ENCODE results near the gene ACAP1.
"Not testable (repeated sequence)": the region's sequence is repeated elsewhere in the genome, so short reads cannot be mapped to it uniquely, and the experiment has no call there.

DNA sequence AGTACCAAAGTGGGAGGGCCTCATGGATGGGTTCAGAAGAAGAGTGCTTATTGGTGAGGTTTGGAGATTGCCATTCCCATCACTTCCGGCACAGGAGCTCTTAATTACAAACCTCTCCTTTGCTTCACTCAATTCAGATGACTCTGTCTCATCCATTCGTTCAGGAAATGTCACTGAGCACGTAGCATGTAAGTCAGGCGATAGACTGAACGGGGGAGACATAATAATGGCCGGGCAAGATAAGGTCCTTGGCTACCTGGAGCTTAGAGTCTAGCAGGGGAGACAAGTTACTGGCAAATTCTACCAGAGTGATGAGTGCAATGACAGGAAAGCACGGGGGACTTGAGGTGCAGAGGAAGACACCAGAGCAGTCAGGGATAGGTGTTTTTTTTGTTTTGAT, 29.6 kb downstream of the ACAP1 start:
- not testable (repeated sequence) for TF ChIP-seq CTCF (IDR thresholded peaks at IDR 0.05; ENCODE audit: low read depth, low read length, missing input control); REST (IDR thresholded peaks at IDR 0.05); RXRA (IDR thresholded peaks at IDR 0.05); FOXA1 (IDR thresholded peaks at IDR 0.05); JUND (IDR thresholded peaks at IDR 0.05); TAF1 (conservative IDR thresholded peaks at IDR 0.05); YY1 (IDR thresholded peaks at IDR 0.05); HNF4A (conservative IDR thresholded peaks at IDR 0.05); NR2F2 (IDR thresholded peaks at IDR 0.05)
- TF ChIP-seq, protein P1, sequence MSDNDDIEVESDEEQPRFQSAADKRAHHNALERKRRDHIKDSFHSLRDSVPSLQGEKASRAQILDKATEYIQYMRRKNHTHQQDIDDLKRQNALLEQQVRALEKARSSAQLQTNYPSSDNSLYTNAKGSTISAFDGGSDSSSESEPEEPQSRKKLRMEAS (IDR thresholded peaks at IDR 0.05), result not testable (repeated sequence)
